ENCODE results near the gene NDUFS7.

Gene NDUFS7

GRCh38 chr19:1401889-1402217, 18.1 kb downstream of the NDUFS7 start:
- FAIRE-seq: no peak

DNA sequence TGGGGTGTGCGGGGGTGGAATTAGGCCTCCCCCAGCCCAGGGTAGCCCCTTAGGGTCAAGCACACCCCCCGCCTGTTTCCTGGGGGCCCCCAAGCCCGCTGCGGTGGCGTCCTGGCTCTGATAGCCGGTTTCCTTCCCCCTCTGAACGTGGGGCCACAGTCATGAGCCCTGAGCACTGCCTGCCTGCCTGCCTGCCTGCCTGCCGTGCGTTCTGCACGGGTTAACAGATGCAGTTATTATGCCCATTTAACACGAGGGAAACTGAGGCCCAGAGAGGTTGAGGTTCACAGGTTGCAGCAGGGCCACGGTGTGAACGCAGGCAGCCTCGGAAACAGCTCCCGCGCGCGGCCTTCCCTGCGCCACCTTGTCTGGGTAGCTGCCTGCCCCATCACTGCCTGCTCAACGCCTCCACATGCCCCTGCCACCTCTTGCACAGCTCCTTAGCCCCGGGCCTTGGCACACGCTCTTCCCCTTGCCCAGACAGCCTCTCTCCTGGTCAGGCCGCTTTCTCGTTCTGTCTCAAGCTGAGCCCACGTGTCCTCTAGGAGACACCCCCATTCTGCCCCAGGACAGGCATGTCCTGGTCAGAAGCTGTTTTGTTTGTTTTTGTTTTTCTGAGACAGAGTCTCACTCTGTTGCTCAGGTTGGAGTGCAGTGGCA, 18.8 kb downstream of the NDUFS7 start:
- no peak for FAIRE-seq

DNA sequence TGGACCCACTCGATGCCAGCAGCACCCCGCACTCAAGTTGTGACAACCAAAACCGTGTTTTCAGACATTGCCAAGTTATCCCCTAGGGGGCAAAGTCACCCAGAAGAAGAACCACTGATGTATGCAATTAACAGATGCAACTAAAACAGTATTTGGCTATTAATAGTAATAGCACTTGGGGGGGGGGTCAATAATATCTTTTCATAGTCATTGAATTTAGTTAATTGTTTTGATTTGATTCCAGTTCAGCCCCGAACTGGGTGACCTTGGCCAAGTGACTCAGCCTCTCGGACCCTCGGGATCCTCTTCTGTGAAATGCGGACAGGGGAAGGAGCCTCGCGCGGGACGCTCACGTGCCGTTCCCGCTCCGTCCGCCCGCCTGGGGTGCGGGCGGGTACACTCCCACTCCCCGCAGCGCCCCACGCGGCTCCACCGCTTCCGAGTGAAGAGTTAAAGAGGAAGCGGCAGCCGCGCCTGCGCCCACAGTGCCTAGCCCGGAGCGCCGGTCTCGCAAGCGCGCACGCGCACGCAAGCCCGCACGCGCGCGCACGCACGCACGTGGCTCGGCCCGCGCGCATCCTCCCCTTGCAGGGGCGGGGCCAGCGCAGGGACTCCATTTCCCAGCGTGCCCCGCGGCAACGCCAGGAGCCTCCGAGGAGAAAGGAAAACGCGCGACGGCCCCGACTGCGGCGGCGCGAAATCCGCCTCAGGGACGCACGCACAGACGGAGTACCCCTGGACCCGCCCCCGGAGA, 23.2 kb downstream of the NDUFS7 start:
- FAIRE-seq: no peak

GRCh38 chr19:1407528-1408299, 24.0 kb downstream of the NDUFS7 start, which contains the start of gene DAZAP1:
Gene DAZAP1 (plus strand): TSS chr19:1407586. CDS start chr19:1407774, 188 bp downstream.
- FAIRE-seq: no peak

GRCh38 chr19:1408300-1409203, 24.8 kb downstream of the NDUFS7 start:
- FAIRE-seq: no peak

DNA sequence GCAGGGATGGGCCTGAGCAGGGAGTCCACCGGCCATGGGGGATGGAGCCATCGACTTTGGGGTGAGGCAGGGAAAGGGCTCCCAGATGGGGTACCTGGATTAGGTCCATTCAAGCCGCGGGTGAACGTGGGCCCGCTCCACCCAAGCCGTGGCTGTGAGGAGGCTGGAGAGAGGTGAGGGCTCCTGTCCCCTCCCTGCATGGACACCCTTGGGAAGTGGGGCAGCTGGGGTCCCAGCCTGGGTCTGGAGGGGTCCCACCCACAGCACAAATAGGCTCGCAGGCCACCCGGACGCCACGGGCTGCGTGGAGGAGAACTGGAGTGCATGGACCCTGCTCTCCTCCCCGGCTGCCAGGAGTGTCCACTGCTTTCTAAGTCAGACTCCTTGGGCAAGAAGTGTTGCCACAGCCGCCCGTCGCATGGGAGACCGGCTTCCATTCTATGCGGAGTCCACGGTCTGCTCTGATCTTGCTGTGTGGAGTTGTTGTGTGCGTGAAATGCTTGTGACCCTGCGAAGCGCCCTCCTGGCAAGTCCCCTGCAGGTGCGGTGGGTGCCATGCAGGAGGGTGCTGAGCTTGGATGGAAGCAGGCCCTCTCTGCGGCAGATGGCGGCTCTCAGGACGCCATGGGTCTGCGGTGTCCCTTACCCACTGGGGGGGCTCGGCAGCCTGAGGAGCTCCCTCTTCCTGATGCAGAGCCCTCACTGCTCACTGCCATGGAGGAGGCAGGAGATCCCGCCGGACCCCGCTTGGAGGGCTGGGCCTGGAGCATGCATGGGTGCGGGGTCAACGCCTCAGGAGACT, 25.7 kb downstream of the NDUFS7 start:
- no peak for FAIRE-seq

GRCh38 chr19:1410136-1410786, 26.6 kb downstream of the NDUFS7 start:
- no peak for FAIRE-seq

DNA sequence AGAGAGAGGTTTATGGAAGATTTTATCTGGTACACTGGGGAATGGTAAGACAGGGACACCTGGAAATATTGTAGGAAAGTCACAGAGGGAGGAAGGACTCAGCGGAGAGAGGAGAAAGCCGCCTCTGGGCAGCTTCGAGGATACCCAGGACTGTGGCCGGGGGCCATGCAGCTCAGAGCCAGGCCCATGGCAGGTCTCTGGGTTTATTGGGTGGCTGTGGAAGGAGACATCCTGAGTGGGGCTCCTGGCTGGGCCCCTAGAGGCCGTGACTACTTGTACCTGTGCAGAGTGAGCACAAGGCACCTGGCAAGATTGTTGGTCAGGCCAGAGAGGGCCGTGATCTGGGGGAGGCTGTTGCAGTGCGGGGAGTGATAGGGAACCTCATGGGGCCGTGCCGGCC, 27.1 kb downstream of the NDUFS7 start:
- FAIRE-seq: no peak

GRCh38 chr19:1411255-1412191, 27.8 kb downstream of the NDUFS7 start:
- no peak for FAIRE-seq

DNA sequence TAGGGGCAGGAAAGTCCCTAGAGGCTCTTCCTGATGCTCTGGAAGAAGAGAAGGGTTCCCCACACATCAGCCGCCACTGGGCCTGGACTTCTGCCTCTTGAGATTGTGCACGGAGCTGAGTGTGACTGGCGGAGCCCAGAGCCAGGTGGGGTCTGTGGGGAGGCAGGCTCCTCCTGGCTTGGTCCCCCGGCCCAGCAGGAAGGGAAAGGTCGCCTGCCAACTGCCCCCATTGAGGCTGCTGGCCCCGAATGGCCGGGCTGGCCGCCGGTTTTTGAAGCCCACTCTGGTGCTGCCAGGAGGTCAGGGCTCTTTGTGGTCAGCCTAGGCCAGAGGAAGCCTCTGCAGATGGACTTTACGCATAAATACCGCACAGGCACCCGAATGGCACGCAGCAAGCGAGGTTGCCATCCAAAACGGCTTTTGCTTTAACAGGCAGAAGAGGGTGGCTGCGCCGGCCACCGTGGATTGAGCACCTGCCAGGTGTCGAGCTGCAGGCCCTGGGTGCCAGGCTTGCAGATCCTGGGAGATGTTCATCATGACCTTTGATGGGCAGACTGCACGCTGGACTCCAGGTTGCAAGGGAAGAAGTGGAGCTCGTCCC, 28.7 kb downstream of the NDUFS7 start:
- no peak for FAIRE-seq

GRCh38 chr19:1412995-1413800, 29.5 kb downstream of the NDUFS7 start:
- FAIRE-seq: no peak

- FAIRE-seq: no peak
Measured at GRCh38 chr19:1416014-1416841, 32.5 kb downstream of the NDUFS7 start.

GRCh38 chr19:1417145-1417544, 33.4 kb downstream of the NDUFS7 start:
- no peak for FAIRE-seq

DNA sequence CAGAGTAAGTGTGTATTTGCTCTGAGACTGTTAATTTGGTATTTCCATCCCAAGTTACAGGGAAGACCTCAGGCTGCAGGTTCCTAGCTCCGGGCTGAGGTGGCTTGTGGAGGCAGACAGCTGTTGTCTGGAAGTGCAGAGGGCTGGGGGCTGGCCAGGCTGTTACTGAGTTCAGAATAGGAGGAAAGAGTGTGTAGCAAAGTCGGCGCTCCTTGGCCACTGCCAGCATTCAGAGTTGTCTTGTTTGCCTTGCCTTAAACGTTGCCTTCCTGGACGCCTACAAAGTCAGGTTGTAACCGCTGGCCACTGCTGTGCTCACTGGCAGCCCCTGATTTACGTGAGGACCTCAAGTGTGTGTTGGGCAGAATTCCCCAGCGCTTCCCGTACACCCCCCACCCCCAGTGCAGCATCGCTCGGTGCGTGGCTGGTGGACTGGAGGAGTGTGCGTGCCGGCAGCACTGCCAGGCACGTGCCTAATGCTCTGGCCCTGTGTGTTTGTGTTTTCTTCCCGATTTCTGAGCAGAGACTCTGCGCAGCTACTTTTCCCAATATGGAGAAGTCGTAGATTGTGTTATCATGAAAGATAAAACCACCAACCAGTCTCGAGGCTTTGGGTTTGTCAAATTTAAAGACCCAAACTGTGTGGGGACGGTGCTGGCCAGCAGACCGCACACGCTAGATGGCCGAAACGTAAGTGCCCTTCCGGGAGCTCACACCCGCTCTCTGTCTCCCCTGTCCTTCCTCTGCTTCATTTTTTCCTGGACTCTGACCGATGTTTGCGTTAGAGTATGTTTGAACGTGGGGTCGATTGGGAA, 34.2 kb downstream of the NDUFS7 start:
- no peak for FAIRE-seq

GRCh38 chr19:1418496-1418775, 34.7 kb downstream of the NDUFS7 start:
- no peak for FAIRE-seq

DNA sequence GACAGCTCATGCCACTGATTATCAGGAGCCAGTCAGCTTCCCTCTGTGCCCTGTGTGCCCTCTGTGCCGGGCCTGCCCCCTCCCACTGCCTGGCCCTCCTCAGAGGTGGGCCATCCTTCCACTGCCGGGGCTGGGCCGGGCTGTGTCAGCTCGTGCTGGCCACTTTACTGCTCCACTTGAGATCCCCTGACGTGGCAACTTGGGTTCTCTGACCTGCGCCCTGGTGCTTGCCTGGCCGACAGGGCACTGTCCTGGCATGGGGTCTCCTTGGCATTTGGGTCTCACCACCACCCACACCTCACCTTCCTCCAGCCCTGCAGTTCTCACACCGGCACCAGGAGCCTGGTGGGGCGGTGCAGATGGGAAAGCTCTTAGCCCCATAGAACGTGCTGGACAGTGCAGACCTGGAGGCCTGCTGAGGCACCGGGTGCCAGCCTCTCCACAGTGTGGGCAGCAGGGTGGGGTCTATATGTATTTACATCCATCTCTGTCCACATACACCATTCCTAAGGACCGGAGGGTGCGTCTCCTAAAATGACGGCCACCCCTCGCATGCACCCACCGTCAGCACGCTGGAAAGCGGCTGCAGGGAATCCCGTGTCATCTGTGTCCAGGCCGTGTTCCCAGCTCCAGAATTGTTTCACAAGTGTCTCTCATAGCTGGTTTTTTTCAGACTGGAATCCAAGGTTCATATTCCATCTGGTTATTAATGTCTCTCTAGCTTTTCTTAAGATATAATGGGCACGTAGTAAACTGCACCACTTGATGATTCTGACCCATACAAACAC, 35.4 kb downstream of the NDUFS7 start:
- no peak for FAIRE-seq
